ENCODE measurements around the gene PRCD.
A peak's percentile ranks its signal among the peaks of the same experiment; 100 is the strongest.
"Not testable (repeated sequence)": the region's sequence is repeated elsewhere in the genome, so short reads cannot be mapped to it uniquely, and the experiment has no call there.

The PRCD gene

GRCh38 chr17:76558198-76559095, 18.6 kb downstream of the PRCD start:
- DNase-seq = peak in 1 of 2 donors; percentile 48

DNA sequence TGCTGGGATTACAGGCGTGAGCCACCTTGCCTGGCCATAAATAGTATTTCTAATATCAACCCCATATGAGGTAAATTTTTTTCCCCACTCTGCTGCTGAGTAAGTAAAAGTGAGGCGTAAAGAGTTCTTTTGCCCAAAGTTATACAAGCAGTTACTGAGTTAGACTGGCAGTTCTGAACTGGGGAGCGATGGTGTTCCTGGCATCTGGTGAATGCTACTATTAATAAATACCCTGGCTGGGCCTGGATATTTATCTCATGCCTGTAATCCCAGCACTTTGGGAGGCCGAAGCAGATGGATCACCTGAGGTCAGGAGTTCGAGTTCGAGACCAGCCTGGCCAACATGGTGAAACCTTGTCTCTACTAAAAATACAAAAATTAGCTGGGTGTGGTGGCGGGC, 19.6 kb downstream of the PRCD start:
- not testable (repeated sequence) for DNase-seq

- DNase-seq = no peak
Measured at GRCh38 chr17:76560036-76560876, 20.4 kb downstream of the PRCD start.

- DNase-seq = no peak
Measured at GRCh38 chr17:76560877-76561221, 21.0 kb downstream of the PRCD start.

DNA sequence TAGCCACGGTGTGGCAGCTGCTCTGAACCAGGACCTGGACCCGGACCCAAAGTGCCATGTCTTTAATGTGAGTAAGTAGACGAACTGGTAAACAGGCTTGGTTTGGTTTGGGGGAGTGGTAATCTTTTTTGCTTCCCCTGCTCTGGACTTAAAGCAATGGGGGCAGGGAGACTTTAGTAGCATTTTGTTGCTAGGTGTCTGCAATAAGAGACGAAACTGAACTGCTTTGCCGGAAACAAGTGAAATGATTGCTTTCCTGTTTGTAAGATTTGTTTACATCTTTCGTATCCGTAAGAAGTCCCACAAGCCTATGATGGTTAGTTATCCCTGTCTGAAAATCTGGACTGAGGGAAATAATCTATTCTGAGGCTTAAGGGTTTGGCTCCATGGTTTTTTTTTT, 21.5 kb downstream of the PRCD start:
- peak in 1 of 2 donors; percentile 76 for DNase-seq

DNA sequence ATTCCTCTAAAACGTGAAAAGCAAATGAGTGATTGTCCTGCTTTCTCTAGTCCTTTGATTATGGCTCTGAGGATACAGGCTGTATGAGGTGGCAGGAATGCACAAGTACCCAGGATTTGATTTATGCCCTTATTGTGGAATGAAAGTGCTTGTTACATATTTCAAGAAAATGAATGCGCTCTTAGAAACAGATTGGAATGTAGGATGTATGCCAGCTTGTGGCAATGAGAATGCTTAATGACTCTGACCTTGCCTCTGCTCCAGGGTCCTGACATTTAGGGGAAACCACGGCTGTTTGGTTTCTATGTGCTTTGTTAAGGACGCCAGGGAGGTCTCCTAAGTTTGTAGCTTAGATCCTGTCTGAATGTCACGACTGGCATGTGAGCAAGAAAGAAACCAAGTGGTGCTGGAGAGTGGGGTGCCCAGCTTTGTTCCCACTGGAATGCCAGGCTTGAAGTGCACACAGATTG, 22.0 kb downstream of the PRCD start:
- no peak for DNase-seq

DNA sequence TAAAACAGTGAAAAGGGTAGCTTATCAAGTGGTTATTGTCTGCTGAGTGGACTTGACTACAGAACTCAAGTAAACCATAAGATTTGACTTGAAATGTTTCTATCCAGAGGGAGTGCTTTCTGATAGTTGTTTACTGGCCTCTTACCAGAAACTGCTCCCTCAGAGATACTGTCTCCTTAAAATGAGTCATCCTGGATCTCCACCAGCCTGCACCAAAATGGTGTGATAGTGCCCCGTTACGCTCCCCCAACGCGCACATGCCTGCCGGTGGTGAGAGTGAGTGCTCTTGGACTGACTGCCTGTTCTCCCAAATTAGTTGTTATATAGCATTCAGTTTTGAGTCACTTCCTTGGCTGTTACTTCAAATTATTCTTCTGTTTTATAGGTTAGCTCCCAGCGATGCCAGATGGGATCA, 22.9 kb downstream of the PRCD start:
- DNase-seq = no peak

DNA sequence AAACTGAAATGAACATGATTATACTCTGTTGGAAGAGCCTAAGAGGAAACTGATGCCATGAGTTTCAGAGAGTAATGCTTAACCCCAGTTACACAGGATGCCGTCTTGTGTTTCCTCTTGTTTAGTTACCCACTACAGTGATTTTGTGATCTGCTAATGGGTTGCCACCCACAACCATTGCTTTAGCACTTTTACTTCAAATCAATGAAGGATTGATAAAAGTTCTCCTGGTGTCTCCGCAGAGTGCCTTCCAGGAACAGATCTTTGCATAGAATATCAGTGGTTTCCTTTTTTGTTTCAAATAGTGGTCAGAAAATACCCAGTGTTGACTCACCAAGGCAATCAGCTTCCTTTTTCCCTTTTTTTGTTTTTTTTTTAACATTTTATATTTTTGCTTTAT, 23.5 kb downstream of the PRCD start:
- DNase-seq = not testable (repeated sequence)

GRCh38 chr17:76564991-76565727, 25.3 kb downstream of the PRCD start:
- not testable (repeated sequence) for DNase-seq

DNA sequence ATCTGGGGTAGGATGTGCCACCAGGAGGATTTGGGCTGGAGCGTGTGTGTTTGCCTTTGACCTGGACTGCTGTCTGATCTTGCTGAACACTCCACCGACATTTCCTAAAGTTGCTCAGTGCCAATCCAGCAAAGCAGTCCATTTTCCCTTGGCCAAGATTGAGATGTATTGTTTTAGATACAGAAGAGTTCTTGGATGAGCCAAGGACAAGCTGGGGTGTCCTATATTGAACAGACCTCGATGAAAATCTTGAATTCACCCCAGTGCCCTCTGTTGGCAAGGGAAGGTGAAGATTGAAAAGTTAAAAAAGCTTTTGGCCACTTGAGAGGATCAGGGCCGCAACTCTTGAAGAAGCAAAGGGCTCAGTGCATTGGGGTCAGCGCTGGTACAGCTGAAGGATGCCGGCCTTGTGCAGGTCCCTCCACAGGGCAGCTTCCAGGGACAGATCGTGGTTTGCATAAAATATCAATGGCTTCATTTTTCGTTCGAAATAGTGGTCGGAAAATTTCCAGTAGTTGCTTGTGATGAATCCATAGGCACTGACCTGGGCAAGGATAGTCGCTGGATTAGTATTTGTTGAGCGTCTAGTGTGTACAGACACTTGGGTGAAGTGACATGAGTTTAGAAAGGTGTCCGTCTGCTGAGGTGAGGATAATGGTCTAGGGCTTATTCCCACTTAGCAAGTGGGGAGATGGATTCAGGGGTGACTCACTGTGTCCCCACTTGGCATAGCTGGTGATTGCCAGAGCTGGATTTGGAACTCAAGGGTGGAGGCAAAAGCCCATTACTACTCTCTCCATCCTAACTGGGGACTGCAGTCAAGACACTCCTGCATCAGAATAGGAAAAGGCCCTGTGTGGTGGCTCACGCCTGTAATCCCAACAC, 26.1 kb downstream of the PRCD start:
- no peak for DNase-seq

- DNase-seq = no peak
Measured at GRCh38 chr17:76566613-76566943, 26.7 kb downstream of the PRCD start.

- no peak for DNase-seq
Measured at GRCh38 chr17:76566988-76567431, 27.2 kb downstream of the PRCD start.

- DNase-seq = no peak
Measured at GRCh38 chr17:76567634-76568432, 28.0 kb downstream of the PRCD start.

DNA sequence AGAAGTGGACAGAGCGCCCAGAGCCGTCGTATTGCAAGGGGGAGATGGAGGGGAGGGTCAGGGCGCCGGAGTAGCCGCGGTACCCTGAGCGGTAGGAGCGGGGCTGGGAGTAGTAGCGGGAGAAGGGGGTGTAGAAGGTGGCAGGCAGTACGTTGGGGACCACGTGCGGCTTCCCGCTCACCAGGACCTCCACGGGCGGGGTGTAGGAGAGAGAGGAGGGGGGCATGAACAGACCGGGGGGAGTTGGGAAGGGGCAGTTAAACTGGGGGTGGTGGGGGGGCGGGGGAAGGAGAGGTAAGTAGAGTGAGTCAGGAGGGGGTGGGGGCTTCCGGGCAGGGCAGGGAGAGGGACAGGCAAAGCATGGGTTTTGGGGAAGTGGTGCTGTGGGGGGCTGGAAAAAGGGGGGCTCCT, 29.0 kb downstream of the PRCD start:
- no peak for DNase-seq

GRCh38 chr17:76569607-76570279, 29.9 kb downstream of the PRCD start:
- DNase-seq = no peak

DNA sequence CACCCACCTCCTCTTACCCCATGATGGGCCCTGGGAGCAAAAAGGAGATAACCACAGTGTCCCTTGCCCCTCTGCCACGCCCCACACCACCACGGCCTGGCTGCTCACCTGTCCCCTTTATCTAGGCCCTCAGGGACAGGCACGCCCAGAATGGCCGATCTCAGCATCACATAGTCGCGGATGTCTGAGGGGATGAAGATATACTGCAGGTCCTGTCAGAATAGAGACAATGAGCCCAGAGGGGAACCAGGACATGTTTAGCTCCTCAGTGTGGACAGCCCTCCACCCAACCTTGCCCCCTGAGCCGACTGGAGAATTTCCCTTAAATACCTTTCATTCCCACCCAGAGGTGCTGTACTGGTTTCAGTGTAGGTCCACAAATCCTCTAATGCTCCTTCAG, 30.6 kb downstream of the PRCD start:
- DNase-seq = no peak

GRCh38 chr17:76570877-76571471, 31.1 kb downstream of the PRCD start:
- no peak for DNase-seq

DNA sequence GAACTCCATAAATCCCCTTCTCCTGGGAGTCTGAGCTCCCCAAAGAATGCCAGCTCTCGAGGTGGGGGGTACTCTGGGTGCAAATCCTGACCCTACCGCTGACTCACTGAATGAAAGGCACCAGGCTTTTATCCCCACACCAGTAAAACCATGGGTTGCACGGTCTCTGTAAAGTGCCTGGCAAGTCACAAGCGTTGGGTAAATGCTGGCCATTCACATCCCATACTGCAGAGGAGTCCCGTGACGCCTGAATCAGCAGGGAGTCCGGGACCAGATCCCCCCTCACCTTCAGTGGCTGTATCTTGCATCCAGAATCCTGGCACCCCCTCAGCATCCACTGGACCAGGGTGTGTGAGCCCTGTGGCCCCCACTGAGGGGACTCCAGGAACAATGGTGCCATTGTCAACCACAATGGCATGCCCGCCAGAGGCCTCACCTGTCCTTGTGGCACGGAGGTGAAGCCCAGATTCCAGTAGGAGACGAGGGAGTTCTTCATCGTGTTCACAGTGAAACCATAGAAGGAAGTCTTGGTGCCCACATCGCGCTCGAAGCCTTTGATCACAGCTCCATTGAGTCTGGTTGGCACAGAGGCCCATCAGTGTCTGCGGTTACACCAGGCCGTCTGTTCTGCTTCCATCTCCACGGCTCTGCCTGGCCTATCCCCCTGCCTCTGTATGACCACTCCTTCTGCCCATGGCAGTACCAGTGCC, 32.5 kb downstream of the PRCD start:
- no peak for DNase-seq

GRCh38 chr17:76573096-76573495, 33.3 kb downstream of the PRCD start:
- DNase-seq = no peak

DNA sequence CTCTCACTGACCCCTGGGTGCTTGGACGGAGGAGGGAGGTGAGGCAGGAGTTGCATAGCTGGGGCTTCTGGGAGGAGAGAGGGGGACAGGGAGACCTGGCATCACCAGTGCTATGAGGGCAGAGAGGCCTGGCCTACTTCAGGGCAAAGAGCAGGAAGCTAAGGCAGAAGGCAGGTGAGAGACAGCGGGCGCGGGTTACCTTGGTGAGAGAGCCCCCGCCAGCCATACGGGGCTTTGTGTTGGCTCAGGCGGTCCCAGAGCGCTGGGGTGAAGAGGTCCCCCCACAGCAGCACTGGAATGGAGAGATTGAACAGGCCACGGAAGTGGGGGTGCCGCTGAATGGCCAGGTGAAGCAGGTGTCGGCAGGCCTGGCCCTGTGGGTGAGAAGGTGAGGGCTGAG, 34.3 kb downstream of the PRCD start:
- DNase-seq = no peak
